Heart right ventricle (tissue), 16 donors: ENCODE measurements around the gene IGF1R. TPM values are rescaled to one million over a fixed set of nuclear protein-coding genes. Genes with fewer than 3 reads are reported as not detected.

Experiments used
- ATAC-seq, 8 donors: fragments of 200-7000 bp; cut with Tn5 transposase; one replicate each; pipeline ENCODE4 v1.9.1; 2020; ENCODE audit warnings: mild to moderate bottlenecking in 8 of 8, moderate library complexity in 8 of 8, moderate number of reproducible peaks in 1 of 8
- DNase-seq, 2 donors: peaks; one replicate each; pipeline ENCODE4 v3.0.0-alpha.2; 2020
- H3K27ac ChIP-seq, 10 donors: fragments of 200-600 bp; sonication (generic) in 2 of 10; one replicate each; pipeline versions ENCODE4 v1.5.0 to v1.8.0; 2020 to 2022; ENCODE audit warnings: mild to moderate bottlenecking in 3 of 10
- H3K27me3 ChIP-seq, 7 donors: fragments of 200-600 bp; one replicate each; pipeline ENCODE4 v1.8.0; 2021 to 2022; ENCODE audit warnings: mild to moderate bottlenecking in 2 of 7
- H3K36me3 ChIP-seq, 9 donors: fragments of 200-600 bp; sonication (generic) in 1 of 9; one replicate each; pipeline versions ENCODE4 v1.5.0 to v1.8.0; 2020 to 2022; ENCODE audit warnings: mild to moderate bottlenecking in 2 of 9
- H3K4me1 ChIP-seq, 9 donors: fragments of 200-600 bp; sonication (generic) in 1 of 9; one replicate each; pipeline versions ENCODE4 v1.5.0 to v1.8.0; 2020 to 2022; ENCODE audit warnings: mild to moderate bottlenecking in 4 of 9
- H3K4me3 ChIP-seq, 10 donors: fragments of 200-600 bp; sonication (generic) in 2 of 10; one replicate each; pipeline versions ENCODE4 v1.5.0 to v1.8.0; 2020 to 2022; ENCODE audit warnings: mild to moderate bottlenecking in 7 of 10, moderate library complexity in 2 of 10
- H3K9me3 ChIP-seq, 11 donors: fragments of 200-600 bp in 10 of 11; sonication (generic) in 2 of 11; one replicate each; pipeline versions ENCODE4 v1.5.0 to v1.8.0; 2013 to 2022; ENCODE audit warnings: mild to moderate bottlenecking in 2 of 11, control low read depth in 1 of 11, moderate library complexity in 1 of 11
- whole genome bisulfite sequencing, 2 donors: extraction: QIAGEN DNeasy Blood & Tissue Kit; methylation state at CpG; one replicate each; pipeline ENCODE4 v1.1.7; 2013; ENCODE audit warnings: inconsistent platforms in 1 of 2; 5-methylcytosine and 5-hydroxymethylcytosine counted together
- intact Hi-C, 10 donors: fragments of 100-400 bp; cut with DNase I; formaldehyde crosslinking; loops; one replicate each; pipeline versions ENCODE4 v1.11.1 to v1.14.2; 2022
- polyA plus RNA-seq, 2 donors: library from polyadenylated mRNA; stranded (reverse); fragments of 200-250 nt; gene quantifications; one replicate each; pipeline ENCODE4 v1.2.3, GENCODE V29; 2013
- total RNA-seq, 10 donors: library from RNA; stranded (reverse); fragmentation: NEBNext Ultra II Directional in 3 of 10; extraction: Animal tissue kit (Norgen Biotek cat#: 25700) in 3 of 10; gene quantifications; one replicate each; pipeline versions ENCODE4 v1.2.1 to v1.2.4, GENCODE V29; 2021 to 2023
- TF ChIP-seq, protein P1 (sequence below), 9 donors: fragments of 200-600 bp; sonication (generic) in 2 of 9; IDR thresholded peaks; one replicate each; pipeline versions ENCODE4 v1.5.0 to v1.8.0; 2021 to 2022; ENCODE audit warnings: antibody characterized with exemption in 9 of 9, mild to moderate bottlenecking in 5 of 9, moderate library complexity in 1 of 9
- donor health status: Arrhythmogenic right ventricular cardiomyopathy.
- donor health status: ischemic (EF 13 %, LVEDD 7.1; RV severe dilation, severe dysfunction).
- donor health status: healthy with polysubstance abuse.
- donor health status: DM: no; HTN: yes; CAD: no.
- donor health status: DM: no; HTN: no; CAD: no.
- donor health status: ischemic (EF 25% LVEDD 6.9; RV normal size, moderate dysfunction).
- donor health status: ischemic (EF 25% LVEDD 5.7; RV mildly dilated, moderate dysfunction).
- donor health status: healthy.
- donor health status: DM: yes; HTN: yes; CAD: no.
- donor health status: Ischemic cardiomyopathy.
- donor health status: ischemic (EF 35%, LVEDD 5.7; RV mildly dilated, moderate dysfunction).
- donor health status: nonischemic (EF 11% LVEDD 7.7; RV severe dilation, severe dysfunction).
- donor health status: DM: yes; HTN: yes; CAD: no.
- donor health status: PGD.
- donor health status: ischemic (EF 29% LVEDD 5.4; RV normal size, mild dysfunction).
- donor health status: nonischemic (EF 23%, LVEDD 6.1; RV moderate dilation, normal function).

Gene IGF1R
- total and polyA plus RNA-seq, 12 donors = 3.4 to 88.2 (median 45.9) TPM

DNA sequence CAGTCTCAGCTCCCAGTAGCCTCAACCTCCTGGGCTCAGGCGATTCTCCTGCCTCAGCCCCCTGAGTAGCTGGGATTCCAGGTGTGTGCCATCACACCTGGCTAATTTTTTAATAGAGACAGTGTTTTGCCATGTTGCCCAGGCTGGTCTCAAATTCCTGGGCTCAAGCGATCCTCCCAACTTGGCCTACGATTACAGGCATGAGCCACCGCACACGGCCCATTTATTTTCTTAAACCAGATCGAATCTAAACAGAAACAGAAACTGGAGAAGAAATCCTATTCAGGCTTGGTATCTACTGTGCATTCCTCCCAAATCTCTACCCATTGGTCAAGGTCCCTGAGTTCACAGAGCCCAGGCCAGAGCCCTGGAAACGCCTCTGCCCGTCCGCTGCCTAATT, 285.1 kb downstream of the IGF1R start:
- no peaks in the 10 kb centered on the region for H3K27me3 ChIP-seq
- peaks cover 0 to 96% (median 44%) of the 10 kb centered on the region in 9 donors for H3K36me3 ChIP-seq
- TF ChIP-seq, protein P1, sequence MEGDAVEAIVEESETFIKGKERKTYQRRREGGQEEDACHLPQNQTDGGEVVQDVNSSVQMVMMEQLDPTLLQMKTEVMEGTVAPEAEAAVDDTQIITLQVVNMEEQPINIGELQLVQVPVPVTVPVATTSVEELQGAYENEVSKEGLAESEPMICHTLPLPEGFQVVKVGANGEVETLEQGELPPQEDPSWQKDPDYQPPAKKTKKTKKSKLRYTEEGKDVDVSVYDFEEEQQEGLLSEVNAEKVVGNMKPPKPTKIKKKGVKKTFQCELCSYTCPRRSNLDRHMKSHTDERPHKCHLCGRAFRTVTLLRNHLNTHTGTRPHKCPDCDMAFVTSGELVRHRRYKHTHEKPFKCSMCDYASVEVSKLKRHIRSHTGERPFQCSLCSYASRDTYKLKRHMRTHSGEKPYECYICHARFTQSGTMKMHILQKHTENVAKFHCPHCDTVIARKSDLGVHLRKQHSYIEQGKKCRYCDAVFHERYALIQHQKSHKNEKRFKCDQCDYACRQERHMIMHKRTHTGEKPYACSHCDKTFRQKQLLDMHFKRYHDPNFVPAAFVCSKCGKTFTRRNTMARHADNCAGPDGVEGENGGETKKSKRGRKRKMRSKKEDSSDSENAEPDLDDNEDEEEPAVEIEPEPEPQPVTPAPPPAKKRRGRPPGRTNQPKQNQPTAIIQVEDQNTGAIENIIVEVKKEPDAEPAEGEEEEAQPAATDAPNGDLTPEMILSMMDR (IDR thresholded peaks at IDR 0.05) = no peak
- no peak for DNase-seq
- no peak overlapping the region for H3K27ac ChIP-seq
- intact Hi-C loops = no loop called here
- WGBS, 2 donors = 92 to 95% methylated on average over 9 of the region's 9 CpGs
- H3K4me1 ChIP-seq = peaks cover 0 to under 1% (median 0%) of the 10 kb centered on the region in 9 donors
- H3K4me3 ChIP-seq = no peak overlapping the region
- ATAC-seq = no peak
- no peaks in the 10 kb centered on the region for H3K9me3 ChIP-seq

DNA sequence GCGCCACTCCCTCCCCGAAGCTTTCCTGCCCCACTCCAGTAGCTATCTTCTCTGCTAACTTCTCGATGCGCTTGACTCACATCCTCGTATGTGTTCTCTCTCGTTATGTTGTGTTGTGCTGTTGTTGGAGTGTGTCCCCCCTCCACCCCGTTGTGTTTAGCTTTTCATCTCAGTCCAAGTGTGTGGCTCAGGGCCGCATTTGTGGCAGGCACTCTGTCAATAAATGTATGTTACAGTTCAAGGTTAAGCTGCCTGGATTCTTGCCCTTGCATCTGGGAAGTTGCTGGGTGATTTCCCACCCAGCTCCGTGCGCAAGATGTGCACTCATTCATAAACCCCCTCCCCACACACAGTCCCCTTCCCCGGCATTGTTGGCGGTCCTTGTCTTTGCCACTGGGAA, 287.4 kb downstream of the IGF1R start:
- H3K9me3 ChIP-seq = no peaks in the 10 kb centered on the region
- no peaks in the 10 kb centered on the region for H3K4me1 ChIP-seq
- H3K27me3 ChIP-seq = no peaks in the 10 kb centered on the region
- DNase-seq (no peak), ATAC-seq (no peak)
- 77 to 78% methylated on average over 12 of the region's 12 CpGs for WGBS, 2 donors
- no peak overlapping the region for H3K4me3 ChIP-seq
- TF ChIP-seq, protein P1 (IDR thresholded peaks at IDR 0.05) = no peak
- intact Hi-C loops = no loop called here
- no peak overlapping the region for H3K27ac ChIP-seq
- H3K36me3 ChIP-seq = peaks cover 0 to 97% (median 43%) of the 10 kb centered on the region in 9 donors

DNA sequence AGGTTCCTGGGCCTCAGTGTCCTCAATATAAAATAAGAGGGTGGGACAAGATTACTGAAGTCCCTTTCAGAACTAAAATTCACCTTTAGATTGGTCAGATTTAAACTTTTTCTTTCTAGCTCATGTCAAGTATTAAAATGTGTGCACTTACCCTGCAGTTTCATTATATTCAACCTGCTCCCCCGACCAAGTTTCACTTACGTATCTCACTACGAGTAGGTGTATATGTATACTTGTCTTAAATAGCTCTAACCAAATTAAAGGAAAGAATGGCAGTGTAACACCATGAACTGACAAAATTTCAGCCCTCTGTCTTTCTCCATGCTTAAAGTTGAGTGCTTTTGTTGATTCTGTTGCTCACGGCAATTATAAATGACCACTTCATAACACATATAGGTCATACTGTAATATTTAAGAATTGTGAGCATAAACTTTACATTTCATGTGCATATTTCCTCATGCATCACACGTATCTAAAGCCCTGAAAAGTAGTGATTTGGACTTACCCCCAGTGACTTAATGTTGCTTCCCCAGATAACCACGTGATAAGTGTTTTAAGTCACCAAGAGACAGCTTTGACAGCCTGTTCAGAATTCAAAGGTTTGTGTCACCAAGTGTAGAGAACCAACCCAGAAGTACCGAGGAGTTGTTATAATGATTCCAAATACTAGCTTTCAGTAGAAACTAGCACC, 289.2 kb downstream of the IGF1R start:
- no peak overlapping the region for H3K4me3 ChIP-seq
- H3K27ac ChIP-seq = no peak overlapping the region
- intact Hi-C loops = no loop called here
- TF ChIP-seq, protein P1 (IDR thresholded peaks at IDR 0.05) = no peak
- peaks cover 0 to 97% (median 46%) of the 10 kb centered on the region in 9 donors for H3K36me3 ChIP-seq
- no peaks in the 10 kb centered on the region for H3K27me3 ChIP-seq
- WGBS, 2 donors = 94% methylated on average over 7 of the region's 7 CpGs
- ATAC-seq (no peak), DNase-seq (no peak)
- H3K9me3 ChIP-seq = no peaks in the 10 kb centered on the region
- H3K4me1 ChIP-seq = peaks cover 0 to 2% (median 0%) of the 10 kb centered on the region in 9 donors

DNA sequence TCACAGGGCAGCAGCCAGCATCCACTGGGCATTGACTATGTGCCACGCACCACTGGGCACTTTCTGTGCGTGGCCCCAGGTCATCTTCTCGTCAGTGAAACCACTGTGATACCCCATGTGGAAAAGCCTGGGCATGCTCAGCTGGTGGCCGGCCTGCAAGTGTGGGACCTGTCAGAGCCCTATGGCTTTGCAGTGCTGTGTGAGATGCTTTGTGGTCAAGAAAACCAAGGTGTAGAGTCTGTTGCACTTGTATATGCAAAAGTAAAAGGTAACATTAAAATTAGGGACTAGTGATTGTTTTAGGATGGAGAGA, 289.7 kb downstream of the IGF1R start:
- no peak overlapping the region for H3K27ac ChIP-seq
- ATAC-seq (no peak), DNase-seq (no peak)
- no peaks in the 10 kb centered on the region for H3K27me3 ChIP-seq
- peaks cover 0 to 97% (median 51%) of the 10 kb centered on the region in 9 donors for H3K36me3 ChIP-seq
- H3K9me3 ChIP-seq = no peaks in the 10 kb centered on the region
- TF ChIP-seq, protein P1 (IDR thresholded peaks at IDR 0.05) = no peak
- intact Hi-C loops = no loop called here
- H3K4me3 ChIP-seq = no peak overlapping the region
- 90 to 93% methylated on average over 4 of the region's 4 CpGs for WGBS, 2 donors
- peaks cover 0 to 7% (median under 1%) of the 10 kb centered on the region in 9 donors for H3K4me1 ChIP-seq
